GM18519 (cell line): Measurements from ENCODE around the gene KRCC1.

Experiments used
- ATAC-seq: cut with Tn5 transposase; IDR thresholded peaks from one replicate; pipeline ENCODE4 v1.9.1; 2021; ENCODE audit warnings: mild to moderate bottlenecking, moderate library complexity; ENCODE audit not compliant: unreplicated experiment, low FRiP score

The KRCC1 gene

GRCh38 chr2:88055371-88056128 is at the start of gene KRCC1:
Gene KRCC1 (minus strand): TSS chr2:88055783. CDS start chr2:88028563, 27,220 bp downstream.
- ATAC-seq: peak; percentile 92

GRCh38 chr2:88100489-88100858 is 44.9 kb upstream of the KRCC1 start:
- ATAC-seq: no peak

- ATAC-seq: no peak
Observed at GRCh38 chr2:88099798-88100488, 44.4 kb upstream of the KRCC1 start.

GRCh38 chr2:88098558-88098900 is 42.9 kb upstream of the KRCC1 start:
- no peak for ATAC-seq

- no peak for ATAC-seq
Observed at GRCh38 chr2:88097891-88098557, 42.4 kb upstream of the KRCC1 start.

GRCh38 chr2:88097192-88097591 is 41.6 kb upstream of the KRCC1 start:
- ATAC-seq: no peak

- ATAC-seq: no peak
Observed at GRCh38 chr2:88096708-88097107, 41.1 kb upstream of the KRCC1 start.

GRCh38 chr2:88095022-88095421 is 39.4 kb upstream of the KRCC1 start:
- ATAC-seq: no peak

- ATAC-seq: no peak
Observed at GRCh38 chr2:88092773-88093172, 37.2 kb upstream of the KRCC1 start.

GRCh38 chr2:88091943-88092342 is 36.4 kb upstream of the KRCC1 start:
- no peak for ATAC-seq

GRCh38 chr2:88090446-88091283 is 35.1 kb upstream of the KRCC1 start:
- ATAC-seq: no peak

- ATAC-seq: no peak
Observed at GRCh38 chr2:88088999-88089398, 33.4 kb upstream of the KRCC1 start.

GRCh38 chr2:88087763-88088162 is 32.2 kb upstream of the KRCC1 start:
- no peak for ATAC-seq

GRCh38 chr2:88087073-88087472 is 31.5 kb upstream of the KRCC1 start:
- no peak for ATAC-seq

GRCh38 chr2:88086401-88086800 is 30.8 kb upstream of the KRCC1 start:
- ATAC-seq: no peak

- no peak for ATAC-seq
Observed at GRCh38 chr2:88085602-88086001, 30.0 kb upstream of the KRCC1 start.

- ATAC-seq: no peak
Observed at GRCh38 chr2:88085099-88085498, 29.5 kb upstream of the KRCC1 start.

- no peak for ATAC-seq
Observed at GRCh38 chr2:88082781-88083180, 27.2 kb upstream of the KRCC1 start.

GRCh38 chr2:88081924-88082608 is 26.5 kb upstream of the KRCC1 start:
- no peak for ATAC-seq

GRCh38 chr2:88080545-88080944 is 25.0 kb upstream of the KRCC1 start:
- ATAC-seq: no peak
